GM12878 (cell line): ENCODE data around the gene TBC1D23. TPM values are rescaled to one million over a fixed set of nuclear protein-coding genes. Genes with fewer than 3 reads are reported as not detected.

Source experiments
- ASH2L ChIP-seq: fragments of 300-600, 200-600 bp; sonication (generic); IDR thresholded peaks from 2 replicates; pipeline ENCODE4 v1.6.1; 2017; ENCODE audit warnings: low read depth, mild to moderate bottlenecking, borderline replicate concordance
- ATF2 ChIP-seq: IDR thresholded peaks from 2 replicates; pipeline ENCODE4 v1.6.1; 2012; ENCODE audit warnings: low read length, inconsistent platforms
- BCL3 ChIP-seq: IDR thresholded peaks from 2 replicates; pipeline ENCODE4 v1.6.1; 2011; ENCODE audit warnings: borderline replicate concordance, low read depth, mild to moderate bottlenecking, moderate library complexity, low read length; ENCODE audit not compliant: insufficient read depth, poor library complexity, severe bottlenecking
- CHD2 ChIP-seq: IDR thresholded peaks from 2 replicates; pipeline ENCODE4 v1.6.1; 2011; ENCODE audit warnings: low read depth, low read length, improper control_type of control experiment, borderline replicate concordance
- CHD4 ChIP-seq: fragments of 200-600 bp; sonication (generic); IDR thresholded peaks from 2 replicates; pipeline ENCODE4 v1.6.1; 2016; ENCODE audit warnings: mild to moderate bottlenecking
- CREM ChIP-seq: IDR thresholded peaks from 2 replicates; pipeline ENCODE4 v1.6.1; 2014; ENCODE audit warnings: antibody characterized with exemption, low read depth
- EGR1 ChIP-seq, 2 experiments: IDR thresholded peaks; 1 replicate in 1 of 2; 2 replicates in 1 of 2; pipeline ENCODE4 v1.6.1; 2011 to 2012; ENCODE audit warnings: low read depth in 2 of 2, low read length in 2 of 2, borderline replicate concordance in 1 of 2, mild to moderate bottlenecking in 1 of 2, moderate library complexity in 1 of 2
- MTA2 ChIP-seq: fragments of 450-650 bp; IDR thresholded peaks from 2 replicates; pipeline ENCODE4 v1.6.1; 2016; ENCODE audit warnings: low read depth, mild to moderate bottlenecking, moderate library complexity
- NFIC ChIP-seq: IDR thresholded peaks from 2 replicates; pipeline ENCODE4 v1.6.1; 2012; ENCODE audit warnings: low read depth, mild to moderate bottlenecking, inconsistent platforms, low read length, moderate library complexity
- NR2F1 ChIP-seq: fragments of 450-650 bp; conservative IDR thresholded peaks from 2 replicates; pipeline ENCODE4 v1.6.1; 2017; ENCODE audit warnings: mild to moderate bottlenecking
- POLR2A ChIP-seq: IDR thresholded peaks from 2 replicates; pipeline ENCODE4 v1.6.1; 2011; ENCODE audit warnings: low read depth, mild to moderate bottlenecking, low read length
- RCOR1 ChIP-seq: conservative IDR thresholded peaks from 2 replicates; pipeline ENCODE4 v1.6.1; 2012; ENCODE audit warnings: low read depth, low read length, improper control_type of control experiment
- RELA ChIP-seq: fragments of 450-650 bp; IDR thresholded peaks from 2 replicates; pipeline ENCODE4 v1.8.0; 2014; ENCODE audit warnings: borderline replicate concordance; ENCODE audit not compliant: partially characterized antibody
- RELB ChIP-seq: fragments of 450-650 bp; IDR thresholded peaks from 2 replicates; pipeline ENCODE4 v1.6.1; 2017; ENCODE audit warnings: low read depth, mild to moderate bottlenecking, moderate library complexity
- SIX5 ChIP-seq: IDR thresholded peaks from 2 replicates; pipeline ENCODE4 v1.6.1; 2011; ENCODE audit warnings: mild to moderate bottlenecking, low read depth, low read length, moderate library complexity; ENCODE audit not compliant: severe bottlenecking
- SMAD1 ChIP-seq: fragments of 450-650 bp; IDR thresholded peaks from 2 replicates; pipeline ENCODE4 v1.6.1; 2018; ENCODE audit warnings: mild to moderate bottlenecking, low read depth; ENCODE audit not compliant: partially characterized antibody
- SP1 ChIP-seq: IDR thresholded peaks from one replicate; pipeline ENCODE4 v1.6.1; 2011; ENCODE audit warnings: low read depth, low read length
- TARDBP ChIP-seq: IDR thresholded peaks from 2 replicates; pipeline ENCODE4 v1.6.1; 2016; ENCODE audit warnings: borderline replicate concordance
- ZNF384 ChIP-seq: IDR thresholded peaks from 2 replicates; pipeline ENCODE4 v1.6.1; 2012; ENCODE audit warnings: low read depth, mild to moderate bottlenecking, low read length, improper control_type of control experiment, borderline replicate concordance
- ZZZ3 ChIP-seq: IDR thresholded peaks from 2 replicates; pipeline ENCODE4 v1.6.1; 2011; ENCODE audit warnings: low read depth; ENCODE audit not compliant: control insufficient read depth, insufficient read length
- polyA plus RNA-seq, 11 experiments: library from polyadenylated mRNA; depleted of rRNA in 4 of 11; unstranded in 6 of 11; stranded (reverse) in 5 of 11; fragments of >200 nt; fragmentation: Nextera tagmentation in 4 of 11; fragmentation: Illumina TruSeq in 1 of 11; extraction: Ambion mirVana in 4 of 11; extraction: Trizol in 1 of 11; gene quantifications; 1 replicate in 1 of 11; 2 replicates in 10 of 11; pipeline versions ENCODE4 v1.2.1 to v1.2.3, GENCODE V29; 2011 to 2016; ENCODE audit warnings: inconsistent platforms in 2 of 11, missing spikeins in 2 of 11, low read depth in 1 of 11
- total RNA-seq, 4 experiments: library from RNA; depleted of rRNA in 3 of 4; stranded (reverse); fragments of >200 nt in 3 of 4; fragmentation: Illumina TruSeq in 1 of 4; extraction: Trizol in 1 of 4; gene quantifications; 2 replicates each; pipeline versions ENCODE4 v1.2.1 to v1.2.3, GENCODE V29; 2013 to 2021

Gene TBC1D23
- total and polyA plus RNA-seq, 10 of the 15 experiments (the other 5 are each of a cell fraction or from before 2014, with no cell fraction given) = 8.2 to 23.2 (median 16.6) TPM

GRCh38 chr3:100334488-100335351 lies 73.9 kb downstream of the TBC1D23 start, which contains the start of gene NIT2 (continued):
- TF ChIP-seq NR2F1 (peak; percentile 97), RELB (no peak), ZZZ3 (no peak), ZNF384 (no peak), NFIC (no peak), ASH2L (no peak), ATF2 (no peak), EGR1 (IDR thresholded peaks at IDR 0.05; ENCODE audit: borderline replicate concordance in 1 of 2, low read depth in 2 of 2, low read length in 2 of 2) (no peak), POLR2A (peak; percentile 96), SMAD1 (no peak), MTA2 (no peak), SP1 (no peak), BCL3 (no peak), CREM (peak; percentile 62), SIX5 (no peak), TARDBP (no peak), RELA (no peak), RCOR1 (no peak), CHD4 (no peak), CHD2 (peak; percentile 9; the same call in 1 of the 2 replicates)
- TF ChIP-seq, all 136 proteins: peak for 32
